SK-MEL-5 (cell line): ENCODE measurements around the gene NOP16. TPM values are rescaled to one million over a fixed set of nuclear protein-coding genes. Genes with fewer than 3 reads are reported as not detected.

Experiments used
- DNase-seq: peaks from one replicate; pipeline ENCODE4 v3.0.0-alpha.2; 2016; ENCODE audit warnings: low read depth, low spot score
- in situ Hi-C: cut with HindIII; loops from 2 replicates; pipeline ENCODE4 v1.10.0; 2016; ENCODE audit warnings: low sequenced_read_pairs, high pct_unique_total_duplicates, low pct_unique_long_range_greater_than_20kb
- total RNA-seq: library from RNA; depleted of rRNA; stranded (reverse); fragments of >200 nt; shearing (Covaris generic); gene quantifications from 2 replicates; pipeline ENCODE4 v1.2.3, GENCODE V29; 2014

The NOP16 gene
- total RNA-seq, 1 experiment from 2014 or later = 31.8 TPM

DNA sequence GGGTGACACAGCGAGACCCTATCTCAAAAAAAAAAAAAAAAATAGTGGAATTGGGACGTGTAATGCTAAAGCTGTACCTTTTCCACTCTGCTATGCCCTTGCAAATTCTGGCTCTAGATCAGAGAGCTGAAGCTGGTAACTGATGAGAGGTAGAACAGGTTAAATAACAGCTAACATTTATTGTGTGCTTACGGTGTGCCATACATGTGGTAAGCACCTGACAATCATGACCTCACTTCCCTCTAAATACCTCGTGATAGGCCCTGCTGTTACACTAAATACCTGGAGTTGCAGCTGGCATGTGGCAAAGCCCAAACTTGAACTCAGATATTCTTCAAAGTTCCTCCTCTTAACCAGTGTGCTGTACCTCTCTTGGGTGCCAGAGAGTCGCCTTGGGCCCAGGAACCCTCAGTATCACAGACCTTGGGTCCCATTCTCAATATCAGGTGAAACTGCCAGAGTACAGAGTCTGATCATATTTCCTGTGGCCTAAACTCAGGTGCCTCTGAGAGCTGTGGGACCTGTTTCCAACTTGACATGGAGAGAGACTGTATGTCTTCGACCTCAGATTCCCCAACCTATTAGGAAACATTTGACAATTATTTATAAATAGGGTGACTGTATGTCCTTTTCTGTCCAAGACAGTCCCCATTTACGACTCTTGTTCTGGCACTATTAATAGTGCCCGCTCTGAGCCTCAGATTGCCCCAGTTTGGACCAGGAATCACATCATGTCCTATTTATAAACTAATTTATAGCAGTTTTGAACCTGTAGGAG lies 18.3 kb downstream of the NOP16 start:
- DNase-seq = peak; percentile 6
- in situ Hi-C loops = no loop called here

DNA sequence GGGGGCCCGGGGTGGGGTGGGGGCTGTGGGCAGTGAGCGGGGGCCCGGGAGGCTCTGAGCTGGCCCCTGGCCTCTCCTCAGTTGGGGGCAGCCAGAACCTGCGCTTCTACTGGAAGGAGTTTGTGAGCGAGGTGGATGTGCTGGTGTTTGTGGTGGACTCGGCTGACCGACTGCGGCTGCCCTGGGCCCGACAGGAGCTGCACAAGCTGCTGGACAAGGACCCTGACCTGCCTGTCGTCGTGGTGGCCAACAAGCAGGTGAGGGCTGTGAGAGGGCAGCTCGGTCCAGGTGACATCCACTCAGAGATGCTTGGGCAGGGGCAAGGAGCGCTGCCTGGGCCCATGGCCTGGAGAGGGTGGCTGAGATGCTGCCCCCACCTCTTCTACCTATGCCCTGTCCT lies 19.7 kb downstream of the NOP16 start:
- no peak for DNase-seq
- in situ Hi-C loops = no loop called here

DNA sequence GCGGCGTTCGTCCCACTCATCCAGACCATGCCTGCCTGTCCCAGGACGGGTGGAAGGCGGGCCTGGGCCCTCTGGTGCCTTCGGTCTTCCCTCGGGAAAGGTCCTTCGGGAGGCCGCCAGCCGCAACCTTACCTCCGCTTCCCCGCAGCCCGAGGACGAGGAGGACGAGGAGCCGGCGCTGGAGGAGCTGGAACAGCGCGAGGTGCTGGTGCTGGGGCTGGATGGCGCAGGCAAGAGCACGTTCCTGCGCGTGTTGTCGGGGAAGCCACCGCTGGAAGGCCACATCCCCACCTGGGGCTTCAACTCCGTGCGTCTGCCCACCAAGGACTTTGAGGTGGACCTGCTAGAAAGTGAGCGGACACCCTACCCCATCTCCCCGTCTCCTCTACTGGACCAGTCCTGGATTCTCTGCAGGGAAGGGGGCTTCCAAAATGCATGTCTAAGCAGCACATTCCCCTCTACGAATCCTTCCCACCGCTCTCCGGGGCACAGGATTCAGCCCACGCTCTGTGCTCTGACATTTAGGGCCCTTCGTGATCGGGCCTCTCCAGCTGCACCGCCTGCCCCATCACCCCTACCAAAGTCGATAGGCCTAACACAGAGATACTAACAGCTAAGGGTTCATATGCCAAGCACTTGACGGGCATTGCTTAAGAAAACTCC lies 22.0 kb downstream of the NOP16 start:
- in situ Hi-C loops = no loop called here
- no peak for DNase-seq

DNA sequence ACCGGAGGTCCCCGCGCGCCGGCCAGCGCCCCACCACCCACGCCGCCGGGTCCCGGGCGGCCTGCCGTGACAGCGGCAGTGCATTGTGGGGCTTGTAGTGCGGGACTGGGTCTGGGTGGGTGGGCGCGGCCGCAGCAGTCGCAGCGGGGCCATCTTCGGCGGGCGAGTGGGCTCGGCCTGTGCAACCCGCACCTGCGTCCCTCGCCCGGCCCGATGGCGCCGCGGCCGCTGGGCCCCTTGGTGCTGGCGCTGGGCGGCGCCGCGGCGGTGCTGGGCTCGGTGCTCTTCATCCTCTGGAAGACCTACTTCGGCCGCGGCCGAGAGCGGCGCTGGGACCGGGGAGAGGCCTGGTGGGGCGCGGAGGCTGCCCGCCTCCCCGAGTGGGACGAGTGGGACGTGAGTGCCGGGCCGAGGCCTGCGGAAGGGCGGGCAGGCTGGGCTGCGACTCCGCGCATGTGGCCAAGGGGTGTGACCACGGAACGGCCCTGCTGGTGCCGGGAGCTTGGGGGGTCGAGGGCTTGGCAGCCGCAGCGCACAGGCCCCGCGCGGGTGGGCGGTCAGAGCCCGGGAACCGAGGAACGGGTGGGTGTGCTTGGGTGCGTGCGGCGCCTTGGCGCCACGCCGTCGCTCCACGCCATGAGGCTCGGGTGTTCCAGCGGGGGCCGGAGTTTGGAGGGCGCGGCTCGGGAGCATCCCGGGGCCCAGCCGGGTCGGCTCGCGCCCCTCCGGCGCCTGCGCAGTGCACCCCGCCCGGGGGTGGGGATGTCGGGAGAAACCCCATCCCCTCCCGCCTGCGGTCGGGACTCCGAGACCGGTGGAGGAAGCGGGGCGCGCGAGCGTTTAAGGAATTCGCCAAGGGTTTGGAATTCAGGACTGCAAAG lies 22.8 kb downstream of the NOP16 start, which contains the start of gene ARL10:
Gene ARL10, plus strand, starts transcription at position 137 of the 881 bp plus-strand sequence. Its CDS starts 77 bp downstream, at position 214.
- in situ Hi-C loops = no loop called here
- no peak for DNase-seq

DNA sequence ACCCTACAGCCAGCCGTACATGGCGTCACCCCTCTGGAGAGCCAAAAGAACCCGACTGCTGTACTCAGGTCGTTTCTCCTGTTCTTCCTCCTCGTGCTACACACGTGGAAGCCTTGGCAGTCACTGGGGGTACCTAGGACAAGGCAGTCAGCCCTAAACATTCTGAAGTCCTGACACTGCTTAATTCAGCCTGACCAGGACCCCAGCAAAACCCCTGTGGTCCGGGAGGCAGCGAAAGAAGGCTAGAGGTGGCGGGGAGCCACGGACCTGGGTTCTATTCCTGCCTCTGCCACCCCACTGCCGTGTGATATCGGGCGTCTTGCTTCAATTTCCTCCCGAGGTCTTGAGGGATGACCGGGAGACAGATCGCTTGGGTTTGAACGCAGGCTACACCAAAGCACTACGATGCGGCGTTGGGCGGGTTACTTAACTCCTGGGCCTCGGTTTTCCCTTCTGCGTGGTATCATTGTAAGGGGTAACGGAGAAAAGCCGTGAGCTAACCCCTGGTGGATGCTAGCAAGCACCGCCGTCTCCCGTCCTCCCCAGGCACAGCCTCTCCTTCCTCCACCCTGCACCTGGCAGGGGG lies 23.5 kb downstream of the NOP16 start:
- no peak for DNase-seq
- in situ Hi-C loops = no loop called here

DNA sequence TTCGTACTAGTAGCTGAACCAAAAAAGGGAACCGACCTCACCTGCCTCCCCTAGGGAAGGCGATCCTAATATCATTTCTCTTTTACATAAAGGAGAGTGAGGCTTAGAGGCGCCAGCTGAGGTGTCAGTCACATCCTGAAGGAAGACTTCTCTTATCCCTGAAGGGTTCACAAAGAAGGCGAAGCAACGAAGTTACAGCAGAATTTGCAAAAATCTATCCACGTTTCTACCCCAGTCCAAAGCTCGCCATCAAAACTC lies 26.2 kb downstream of the NOP16 start:
- DNase-seq = no peak
- in situ Hi-C loops = no loop called here

DNA sequence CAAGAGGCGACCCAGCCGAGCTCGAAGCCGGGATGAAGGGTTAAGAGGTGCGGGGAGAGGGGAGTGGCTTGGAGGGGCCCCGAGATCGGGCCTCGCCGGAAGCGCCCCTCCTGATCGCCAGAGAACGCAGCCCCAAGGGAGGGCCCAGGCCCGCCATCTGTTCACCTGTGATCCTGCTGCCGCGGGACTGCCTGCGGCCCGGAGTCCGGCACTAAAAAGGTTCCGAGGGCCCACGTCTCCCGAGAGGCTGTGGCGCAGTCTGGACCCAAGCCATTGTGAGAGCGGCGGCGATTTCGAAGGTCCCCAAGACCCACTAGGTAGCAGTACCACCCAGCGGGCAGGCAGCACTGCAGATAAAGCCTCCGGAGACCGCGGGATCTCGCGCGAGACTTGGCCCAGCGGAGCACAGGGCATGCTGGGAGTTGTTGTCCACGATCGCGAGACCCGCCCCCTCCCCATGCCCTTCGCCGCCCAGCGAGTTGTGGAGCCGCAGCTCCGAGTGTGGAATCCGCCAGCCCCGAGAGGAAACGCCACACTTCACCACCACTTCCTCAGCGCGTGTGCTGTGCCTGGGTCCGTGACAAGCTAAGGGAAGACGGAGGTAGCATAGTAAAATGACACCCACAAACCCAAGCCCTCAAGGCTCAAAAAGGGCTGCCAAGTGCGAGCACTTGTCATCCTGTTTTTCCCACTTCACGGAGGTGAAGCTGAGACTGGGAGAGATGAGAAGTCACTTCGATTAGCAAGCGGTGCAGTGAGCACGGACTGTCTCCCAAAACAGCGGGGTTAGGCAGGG lies 26.8 kb downstream of the NOP16 start, which contains the start of gene KIAA1191:
Gene KIAA1191, minus strand, starts transcription at position 328 of the 796 bp plus-strand sequence. CDS start 2,256 bp downstream, outside the sequence.
- in situ Hi-C loops = no loop called here
- peak; percentile 86 for DNase-seq

DNA sequence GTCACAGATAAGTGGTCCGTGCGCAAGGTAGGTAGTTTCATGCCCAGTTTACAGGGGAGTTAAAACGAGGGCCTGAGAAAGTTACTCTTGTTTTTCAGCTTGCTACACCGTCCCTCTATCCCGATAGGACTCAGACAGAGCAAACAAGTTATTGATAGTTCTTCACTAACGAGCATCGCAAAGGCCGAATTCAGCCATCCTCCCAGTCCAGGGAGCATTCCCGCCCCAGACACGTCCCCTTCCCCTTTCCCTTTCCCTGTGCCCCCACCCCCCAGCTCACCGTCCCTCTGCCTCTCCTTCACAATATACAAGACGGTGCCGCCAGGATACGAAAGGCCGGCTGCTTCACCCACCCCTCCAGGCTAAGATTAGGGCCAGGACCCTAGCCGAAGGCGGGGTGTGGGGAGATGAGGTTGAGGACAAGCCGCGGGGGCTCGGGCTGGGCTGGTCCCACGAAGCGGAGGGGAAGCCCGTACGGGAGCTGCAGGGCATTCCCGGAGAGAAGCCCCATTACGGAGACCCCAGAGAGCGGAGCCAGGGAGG lies 27.4 kb downstream of the NOP16 start:
- DNase-seq = peak; percentile 10
- in situ Hi-C loops = no loop called here

DNA sequence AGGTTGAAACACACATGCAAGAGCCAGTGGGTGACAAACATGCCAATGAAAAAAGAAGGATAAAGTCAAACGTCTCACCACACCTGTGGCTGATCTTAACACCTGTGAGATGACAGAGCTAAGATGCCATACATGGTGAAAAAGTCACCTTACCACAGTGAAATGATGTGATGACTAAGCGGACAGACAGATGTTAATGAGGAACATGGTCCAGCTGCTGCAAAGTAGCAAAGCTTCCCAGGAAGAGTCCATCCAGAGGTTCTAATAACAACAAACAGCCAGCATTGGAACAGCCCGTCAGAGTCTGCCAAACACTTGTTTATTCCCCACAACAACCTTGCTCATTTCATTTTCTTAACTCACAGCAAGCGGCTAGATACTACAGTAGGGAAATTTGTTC lies 28.7 kb downstream of the NOP16 start:
- in situ Hi-C loops = no loop called here
- no peak for DNase-seq

DNA sequence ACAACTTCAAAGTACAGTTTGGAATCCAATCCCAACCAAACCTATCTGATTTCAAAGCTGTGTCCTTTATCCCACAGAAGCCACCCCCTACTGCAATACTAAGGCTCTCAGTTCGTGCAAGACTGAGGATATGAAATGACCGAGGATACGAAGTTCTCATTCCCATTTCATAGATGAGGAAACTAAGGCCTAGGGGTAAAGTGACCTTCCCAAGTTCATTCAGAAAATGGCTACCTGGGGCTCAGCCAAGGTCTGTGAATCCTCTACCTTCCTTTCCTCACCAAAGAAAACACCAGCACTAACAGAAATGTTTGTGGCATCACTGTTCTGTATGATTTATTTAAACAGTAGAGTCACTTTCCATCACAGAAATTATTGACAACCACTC lies 32.2 kb downstream of the NOP16 start:
- DNase-seq = no peak
- in situ Hi-C loops = no loop called here

DNA sequence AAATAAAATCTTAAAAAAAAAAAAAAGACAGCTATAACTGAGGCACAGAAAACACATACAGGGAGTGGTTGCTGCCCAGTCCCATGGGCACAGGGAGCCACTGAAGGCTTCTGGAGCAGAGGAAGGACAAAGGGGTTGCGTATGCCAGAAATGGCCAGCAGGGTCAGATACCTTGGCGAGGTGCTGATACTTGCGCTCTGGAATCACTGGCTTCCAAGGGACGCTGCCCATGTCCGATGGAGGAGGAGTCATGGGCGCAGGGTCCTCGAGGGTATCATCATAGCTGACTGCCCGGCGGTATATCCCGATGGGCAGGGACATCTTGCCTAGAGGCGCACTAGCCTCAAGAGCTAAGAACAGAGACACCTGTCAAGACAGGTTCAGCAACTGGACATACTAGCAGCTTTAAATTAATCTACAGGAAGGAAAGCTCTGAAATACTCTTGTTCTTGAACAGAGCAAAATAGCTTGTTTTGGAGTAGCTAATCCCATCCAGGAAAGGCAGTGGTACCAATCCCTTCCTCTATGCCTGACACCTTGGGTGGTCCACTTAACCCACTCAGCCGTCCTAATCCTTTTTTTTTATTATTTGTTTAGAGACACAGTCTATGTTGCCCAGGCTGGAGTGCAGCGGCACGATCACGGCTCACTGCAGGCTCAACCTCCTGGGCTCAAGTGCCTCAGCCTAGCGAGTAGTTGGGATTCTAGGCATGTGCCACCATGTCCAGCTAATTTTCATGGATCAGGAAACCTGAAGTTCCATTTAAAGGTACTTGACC lies 32.8 kb downstream of the NOP16 start:
- DNase-seq = no peak
- in situ Hi-C loops = no loop called here

DNA sequence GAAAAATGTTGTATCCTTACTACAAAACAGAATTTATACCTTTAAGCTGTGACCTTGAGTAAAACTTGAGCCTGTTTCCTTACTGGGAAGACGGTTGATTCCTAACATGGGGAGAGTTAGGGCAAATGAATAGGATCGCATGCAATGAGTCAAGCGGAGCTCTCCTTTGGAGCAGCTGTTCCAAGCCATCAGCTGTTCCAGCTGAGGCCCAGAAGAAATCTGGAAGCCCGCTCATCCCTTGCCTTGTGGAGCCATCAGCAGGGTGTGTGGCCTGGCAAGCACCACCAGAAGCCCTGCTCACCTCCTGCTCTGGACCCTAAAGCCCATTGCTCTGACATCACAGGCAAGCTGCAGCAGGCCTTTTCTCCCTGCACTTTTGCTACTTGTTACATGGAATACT lies 34.9 kb downstream of the NOP16 start:
- DNase-seq = no peak
- in situ Hi-C loops = no loop called here

DNA sequence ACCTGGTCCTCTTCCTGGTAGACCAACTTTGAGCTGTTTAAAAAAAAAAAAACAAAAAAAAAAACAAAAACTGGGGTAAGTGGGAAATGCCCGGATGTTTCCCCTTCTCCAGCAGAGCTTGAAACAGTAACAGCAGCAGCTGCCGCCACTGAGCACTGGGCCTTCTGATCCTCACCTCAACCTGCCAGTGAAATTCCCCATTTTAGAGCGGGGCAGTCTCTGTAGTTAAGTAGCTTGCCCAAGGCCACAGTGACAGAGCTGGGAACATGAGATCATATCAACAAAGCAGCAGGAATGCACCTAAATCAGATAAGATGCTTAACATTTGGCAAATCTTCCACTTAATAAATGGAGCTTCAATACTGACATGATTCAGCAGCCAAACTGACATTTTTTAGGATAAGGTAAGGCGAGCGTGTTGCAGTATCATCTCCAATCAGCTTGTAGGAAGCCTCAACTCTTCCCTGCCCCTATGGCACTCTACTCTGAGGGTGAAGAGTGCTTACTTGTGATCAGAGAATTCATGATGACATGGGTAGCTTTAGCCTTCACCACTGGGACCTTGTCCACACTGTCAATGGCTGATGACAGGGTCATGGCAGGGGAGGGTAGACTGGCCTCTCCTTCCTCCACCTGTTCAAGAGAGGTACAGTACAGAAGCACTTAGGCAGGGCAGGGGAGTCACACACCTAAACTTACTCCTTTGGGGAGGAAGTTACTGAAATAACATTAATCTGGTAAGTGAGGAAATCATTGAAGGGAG lies 36.1 kb downstream of the NOP16 start:
- no peak for DNase-seq
- in situ Hi-C loops = no loop called here

DNA sequence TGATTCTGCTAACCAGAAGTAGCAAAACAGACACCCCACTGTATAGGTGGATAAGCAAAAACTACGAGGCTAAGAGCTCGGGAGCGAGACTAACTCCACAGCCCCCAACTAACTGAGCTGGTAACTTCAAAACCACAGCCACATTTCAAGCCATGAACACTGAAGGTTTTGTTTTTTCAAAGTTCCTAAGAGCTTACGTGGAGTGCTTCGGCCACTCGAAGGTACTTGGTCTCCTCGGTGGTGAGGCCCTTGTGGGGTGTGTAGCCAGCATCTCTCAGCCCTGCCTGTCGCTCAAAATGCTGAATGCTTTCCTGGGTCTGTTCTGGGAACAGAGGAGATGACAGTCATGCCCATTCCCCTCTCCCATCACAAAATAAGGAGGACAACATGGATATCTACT lies 38.0 kb downstream of the NOP16 start:
- in situ Hi-C loops = no loop called here
- no peak for DNase-seq

DNA sequence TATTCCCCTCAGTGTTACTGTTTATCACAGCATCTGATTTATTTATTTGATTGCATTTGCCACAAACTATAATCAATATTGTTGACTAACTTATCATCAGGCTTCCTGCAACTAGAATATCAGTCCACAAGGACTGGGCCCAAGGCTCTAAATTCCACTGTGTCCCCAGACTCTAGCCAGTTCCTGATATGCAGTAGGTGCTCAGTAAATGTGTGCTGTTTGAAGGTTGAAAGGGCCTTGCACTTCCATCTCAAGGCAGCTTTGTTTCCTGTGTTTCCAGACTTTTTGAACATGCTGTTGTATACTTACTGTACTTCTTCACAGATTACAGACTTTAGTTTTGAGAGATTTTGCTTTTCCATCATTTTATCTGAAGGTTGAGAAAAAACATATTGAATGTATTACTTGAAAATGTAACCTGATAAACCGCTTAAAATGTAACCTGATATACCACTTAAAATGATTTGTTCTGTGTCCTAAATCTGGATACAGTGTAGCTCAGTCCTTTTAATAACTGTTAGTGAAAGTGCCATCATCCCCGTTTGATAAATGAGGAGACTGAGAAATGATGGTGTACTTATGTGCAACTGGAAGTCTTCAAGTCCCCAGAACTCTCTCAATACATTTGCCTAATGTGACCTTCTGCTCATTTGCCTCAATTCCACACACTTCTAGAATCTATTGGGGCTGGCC lies 45.5 kb downstream of the NOP16 start:
- in situ Hi-C loops = no loop called here

More for the DNA sequence above, 45.5 kb downstream of the NOP16 start:
- DNase-seq = no peak
